GM12865 (cell line): ENCODE results near the gene SLC8A2.

Experiments
- DNase-seq: peaks from one replicate; pipeline ENCODE4 v3.0.0; 2010; ENCODE audit warnings: low read depth
- H3K4me3 ChIP-seq: 2 replicates; pipeline ENCODE4 v1.5.1; 2011; ENCODE audit warnings: mild to moderate bottlenecking, low read depth, low read length, control low read depth
- CTCF ChIP-seq: IDR thresholded peaks from 2 replicates; pipeline ENCODE4 v1.5.1; 2011; ENCODE audit warnings: low read length, control low read depth, low read depth, inconsistent platforms; ENCODE audit not compliant: insufficient read depth; ENCODE audit errors: missing control alignments

The SLC8A2 gene

DNA sequence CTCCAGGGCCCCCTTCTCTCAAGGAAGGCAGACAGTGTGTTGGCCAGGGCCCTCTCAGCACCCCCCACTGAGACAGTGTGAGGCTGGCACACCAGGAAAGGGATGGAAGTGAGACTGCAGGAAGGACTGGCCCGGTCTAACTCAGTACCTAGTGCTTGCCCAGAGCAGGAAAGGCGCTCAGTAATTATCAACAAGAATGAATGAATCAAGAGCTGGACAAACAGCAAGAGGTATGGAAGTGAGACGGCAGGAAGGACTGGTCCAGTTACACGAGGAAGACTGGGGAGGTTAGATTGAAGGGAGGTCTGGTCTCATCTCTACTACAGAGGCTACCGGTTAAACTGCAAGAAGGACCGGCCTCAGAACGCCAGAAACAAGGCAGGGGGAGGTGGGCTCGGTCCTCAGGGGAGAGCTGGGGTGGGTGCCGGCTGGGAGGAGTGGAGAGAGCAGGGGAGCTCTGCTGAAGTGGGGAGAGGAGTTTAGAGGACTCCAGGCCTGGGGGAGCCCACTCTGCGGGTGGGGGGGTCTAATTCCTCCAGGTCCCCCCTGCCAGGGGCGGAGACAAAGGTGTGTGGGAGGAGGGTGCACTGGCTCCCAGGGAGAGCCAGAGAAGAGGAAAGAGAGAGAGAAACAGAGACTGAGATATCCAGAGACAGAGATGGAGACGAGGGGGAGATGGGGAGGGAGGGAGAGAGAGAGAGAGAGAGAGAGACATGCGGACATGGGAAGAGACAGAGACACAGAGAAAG lies 1.1 kb downstream of the SLC8A2 start:
- DNase-seq: no peak
- H3K4me3 ChIP-seq: no peak overlapping the region
- TF ChIP-seq CTCF: no peak

DNA sequence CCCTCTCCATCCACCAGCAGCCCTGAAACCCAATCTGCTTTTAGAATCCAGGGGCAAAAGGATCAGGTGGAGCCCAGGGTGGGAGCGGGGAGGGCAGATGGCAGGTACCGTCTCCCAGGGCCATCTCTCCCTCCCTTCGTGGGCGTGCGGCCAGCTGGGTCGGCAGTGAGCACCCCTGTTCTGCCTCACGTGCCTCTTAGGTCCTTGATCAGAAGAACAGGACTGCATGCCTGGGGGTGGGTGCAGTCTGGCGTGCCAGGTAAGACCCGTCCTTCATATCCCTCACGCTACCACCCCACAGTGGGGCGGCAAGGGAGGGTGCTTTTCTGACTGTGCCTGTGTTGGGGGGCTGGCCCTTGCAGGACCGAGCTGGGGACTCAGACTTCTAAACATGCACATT lies 2.0 kb downstream of the SLC8A2 start:
- DNase-seq: no peak
- no peak overlapping the region for H3K4me3 ChIP-seq
- TF ChIP-seq CTCF: no peak

- no peak for TF ChIP-seq CTCF
- DNase-seq: no peak
- H3K4me3 ChIP-seq: no peak overlapping the region
Observed at GRCh38 chr19:47469363-47469700, 2.4 kb downstream of the SLC8A2 start.

GRCh38 chr19:47467914-47468313 lies 3.8 kb downstream of the SLC8A2 start:
- no peak for TF ChIP-seq CTCF
- DNase-seq: no peak
- no peak overlapping the region for H3K4me3 ChIP-seq

- no peak for DNase-seq
- no peak overlapping the region for H3K4me3 ChIP-seq
- TF ChIP-seq CTCF: no peak
Observed at GRCh38 chr19:47465957-47466356, 5.7 kb downstream of the SLC8A2 start.

GRCh38 chr19:47464675-47465419 lies 6.8 kb downstream of the SLC8A2 start:
- H3K4me3 ChIP-seq: no peak overlapping the region
- DNase-seq: no peak
- no peak for TF ChIP-seq CTCF
